8988T (cell line): ENCODE data around the gene HOXD13.

Source experiments
- DNase-seq: peaks from one replicate; pipeline ENCODE4 v3.0.0; 2011

The HOXD13 gene

GRCh38 chr2:176122683-176123410 lies 30.3 kb downstream of the HOXD13 start, which contains the start of gene HOXD9:
Gene HOXD9, plus strand, starts transcription at chr2:176122719. Its CDS starts 50 bp downstream, at chr2:176122769.
- no peak for DNase-seq

- DNase-seq: no peak
These were observed 31.0 kb downstream of the HOXD13 start for GRCh38 chr2:176123411-176124109.

GRCh38 chr2:176124110-176124946 lies 31.8 kb downstream of the HOXD13 start:
- DNase-seq: no peak

GRCh38 chr2:176124947-176125771 lies 32.6 kb downstream of the HOXD13 start:
- no peak for DNase-seq

- no peak for DNase-seq
These were observed 33.2 kb downstream of the HOXD13 start for GRCh38 chr2:176125772-176126054.

- no peak for DNase-seq
These were observed 34.6 kb downstream of the HOXD13 start for GRCh38 chr2:176126929-176127773.

GRCh38 chr2:176127774-176128072 lies 35.2 kb downstream of the HOXD13 start:
- no peak for DNase-seq

GRCh38 chr2:176128172-176128981 lies 35.9 kb downstream of the HOXD13 start:
- DNase-seq: no peak

- DNase-seq: no peak
These were observed 36.7 kb downstream of the HOXD13 start, which contains the start of gene HOXD8 for GRCh38 chr2:176128982-176129796. Gene HOXD8, plus strand, starts transcription at chr2:176129705. Its CDS starts 662 bp downstream, at chr2:176130367.

- DNase-seq: no peak
These were observed 37.3 kb downstream of the HOXD13 start for GRCh38 chr2:176129813-176130146.

- DNase-seq: no peak
These were observed 37.8 kb downstream of the HOXD13 start for GRCh38 chr2:176130147-176130956.

GRCh38 chr2:176130957-176131847 lies 38.7 kb downstream of the HOXD13 start:
- DNase-seq: no peak

GRCh38 chr2:176131848-176132158 lies 39.3 kb downstream of the HOXD13 start:
- no peak for DNase-seq

GRCh38 chr2:176132205-176133171 lies 40.0 kb downstream of the HOXD13 start:
- no peak for DNase-seq

- no peak for DNase-seq
These were observed 40.9 kb downstream of the HOXD13 start for GRCh38 chr2:176133389-176133788.

GRCh38 chr2:176134035-176134434 lies 41.5 kb downstream of the HOXD13 start:
- DNase-seq: no peak

GRCh38 chr2:176135035-176135440 lies 42.5 kb downstream of the HOXD13 start:
- DNase-seq: no peak
